ENCODE results near the gene TNPO1. TPM values are rescaled to one million over a fixed set of nuclear protein-coding genes. Genes with fewer than 3 reads are reported as not detected.

TNPO1 gene
- polyA plus RNA-seq, 12 donors, result 73.8 to 106 (median 87.7) TPM; not detected in 1

- DNase-seq, result peak; percentile 50
Observed at GRCh38 chr5:72848474-72849428, 32.3 kb downstream of the TNPO1 start.

GRCh38 chr5:72849546-72849945 is 33.1 kb downstream of the TNPO1 start:
- peak; percentile 7 for DNase-seq

GRCh38 chr5:72850113-72850512 is 33.7 kb downstream of the TNPO1 start:
- DNase-seq, result no peak

GRCh38 chr5:72852356-72852755 is 35.9 kb downstream of the TNPO1 start:
- DNase-seq, result no peak

- DNase-seq, result no peak
Observed at GRCh38 chr5:72854419-72854818, 38.0 kb downstream of the TNPO1 start.

- no peak for DNase-seq
Observed at GRCh38 chr5:72855821-72856220, 39.4 kb downstream of the TNPO1 start.

- DNase-seq, result no peak
Observed at GRCh38 chr5:72857396-72857795, 40.9 kb downstream of the TNPO1 start.

- no peak for DNase-seq
Observed at GRCh38 chr5:72859127-72859526, 42.7 kb downstream of the TNPO1 start.

GRCh38 chr5:72860499-72860898 is 44.0 kb downstream of the TNPO1 start:
- DNase-seq, result peak; percentile 12

- no peak for DNase-seq
Observed at GRCh38 chr5:72871366-72872024, 55.0 kb downstream of the TNPO1 start.

- DNase-seq, result no peak
Observed at GRCh38 chr5:72878854-72879253, 62.4 kb downstream of the TNPO1 start.

- no peak for DNase-seq
Observed at GRCh38 chr5:72882989-72883388, 66.5 kb downstream of the TNPO1 start.

GRCh38 chr5:72883850-72884249 is 67.4 kb downstream of the TNPO1 start:
- no peak for DNase-seq

- no peak for DNase-seq
Observed at GRCh38 chr5:72884892-72885291, 68.4 kb downstream of the TNPO1 start.

GRCh38 chr5:72885824-72886223 is 69.4 kb downstream of the TNPO1 start:
- DNase-seq, result no peak

- DNase-seq, result no peak
Observed at GRCh38 chr5:72888595-72888994, 72.1 kb downstream of the TNPO1 start.

GRCh38 chr5:72889324-72889723 is 72.9 kb downstream of the TNPO1 start:
- DNase-seq, result no peak

GRCh38 chr5:72892846-72893245 is 76.4 kb downstream of the TNPO1 start:
- no peak for DNase-seq

GRCh38 chr5:72895758-72896157 is 79.3 kb downstream of the TNPO1 start:
- no peak for DNase-seq

- no peak for DNase-seq
Observed at GRCh38 chr5:72906806-72907205, 90.3 kb downstream of the TNPO1 start.

- DNase-seq, result peak; percentile 22
Observed at GRCh38 chr5:72908664-72909063, 92.2 kb downstream of the TNPO1 start.

- DNase-seq, result no peak
Observed at GRCh38 chr5:72917371-72917776, 100.9 kb downstream of the TNPO1 start.
